HepG2 (cell line): ENCODE data around the gene NECTIN3. TPM values are rescaled to one million over a fixed set of nuclear protein-coding genes. Genes with fewer than 3 reads are reported as not detected.

Source experiments
- E2F1 ChIP-seq: sonication (generic); formaldehyde crosslinking; IDR thresholded peaks from 2 replicates; pipeline ENCODE4 v1.5.0; 2020; ENCODE audit warnings: missing genetic modification reagents
- FOXK1 ChIP-seq: sonication (generic); formaldehyde crosslinking; IDR thresholded peaks from 2 replicates; pipeline ENCODE4 v1.4.0; 2020; ENCODE audit warnings: low read depth, missing genetic modification reagents, borderline replicate concordance
- SNAPC4 ChIP-seq: sonication (generic); formaldehyde crosslinking; IDR thresholded peaks from 2 replicates; pipeline ENCODE4 v1.4.0; 2020; ENCODE audit warnings: mild to moderate bottlenecking, missing genetic modification reagents
- ZNF12 ChIP-seq: sonication (generic); formaldehyde crosslinking; IDR thresholded peaks from 2 replicates; pipeline ENCODE4 v1.5.0; 2020; ENCODE audit warnings: missing genetic modification reagents
- ZNF503 ChIP-seq: sonication (generic); formaldehyde crosslinking; IDR thresholded peaks from 2 replicates; pipeline ENCODE4 v1.4.0; 2020; ENCODE audit warnings: missing genetic modification reagents
- ZNF552 ChIP-seq: sonication (generic); formaldehyde crosslinking; IDR thresholded peaks from 2 replicates; pipeline ENCODE4 v1.9.0; 2022; ENCODE audit warnings: missing genetic modification reagents, mild to moderate bottlenecking, borderline replicate concordance
- ZNF574 ChIP-seq: sonication (generic); formaldehyde crosslinking; IDR thresholded peaks from 2 replicates; pipeline ENCODE4 v1.4.0; 2020; ENCODE audit warnings: missing genetic modification reagents
- ZNF660 ChIP-seq: sonication (generic); formaldehyde crosslinking; IDR thresholded peaks from 2 replicates; pipeline ENCODE4 v1.5.1; 2020; ENCODE audit warnings: mild to moderate bottlenecking, low read depth, missing genetic modification reagents, borderline replicate concordance
- polyA plus RNA-seq, 8 experiments: library from polyadenylated mRNA; depleted of rRNA in 3 of 8; stranded (reverse) in 7 of 8; unstranded in 1 of 8; fragments of >200 nt; fragmentation: Illumina TruSeq in 4 of 8; extraction: Trizol in 4 of 8; gene quantifications; 2 replicates each; pipeline versions ENCODE4 v1.2.1 to v1.2.3, GENCODE V29; 2011 to 2016; ENCODE audit warnings: low read depth in 4 of 8, missing spikeins in 1 of 8, mixed read lengths in 1 of 8; ENCODE audit not compliant: insufficient read depth in 1 of 8
- total RNA-seq, 5 experiments: library from RNA; depleted of rRNA; stranded (reverse); fragments of >200 nt; fragmentation: Illumina TruSeq; extraction: Trizol; gene quantifications; 2 replicates each; pipeline ENCODE4 v1.2.3, GENCODE V29; 2016; ENCODE audit warnings: low read depth in 1 of 5

Gene NECTIN3
- total and polyA plus RNA-seq, 2 of the 13 experiments (the other 11 are each of a cell fraction or from before 2014, with no cell fraction given): 10.4 to 45.1 TPM

- TF ChIP-seq E2F1: no peak
- TF ChIP-seq SNAPC4 (CRISPR knock-in tag): no peak
- no peak for TF ChIP-seq FOXK1 (CRISPR knock-in tag)
- no peak for TF ChIP-seq ZNF574 (CRISPR knock-in tag)
- TF ChIP-seq ZNF503 (CRISPR knock-in tag): no peak
- no peak for TF ChIP-seq ZNF660
- no peak for TF ChIP-seq ZNF552 (CRISPR knock-in tag)
- TF ChIP-seq ZNF12: no peak
- TF ChIP-seq, all 625 proteins: peak for 0
Observed at GRCh38 chr3:111215481-111215880, 143.9 kb downstream of the NECTIN3 start (continued).
